SK-N-SH treated with all-trans-retinoic acid at 6 μM for 48 hours (cell line): ENCODE data around the gene UBE2M.

Experiments used
- GLIS3 ChIP-seq: fragments of 250-450 bp; sonication (Bioruptor Pico); IDR thresholded peaks from 2 replicates; pipeline ENCODE4 v1.5.0; 2020; ENCODE audit warnings: mild to moderate bottlenecking, moderate library complexity
- PPARA ChIP-seq: fragments of 250-450 bp; sonication (Bioruptor Pico); IDR thresholded peaks from 2 replicates; pipeline ENCODE4 v1.5.0; 2020; ENCODE audit warnings: mild to moderate bottlenecking, borderline replicate concordance
- TF ChIP-seq, protein P1 (sequence below): fragments of 250-450 bp; sonication (Bioruptor Pico); IDR thresholded peaks from 2 replicates; pipeline ENCODE4 v1.8.0; 2020; ENCODE audit warnings: mild to moderate bottlenecking, moderate library complexity, borderline replicate concordance

DNA sequence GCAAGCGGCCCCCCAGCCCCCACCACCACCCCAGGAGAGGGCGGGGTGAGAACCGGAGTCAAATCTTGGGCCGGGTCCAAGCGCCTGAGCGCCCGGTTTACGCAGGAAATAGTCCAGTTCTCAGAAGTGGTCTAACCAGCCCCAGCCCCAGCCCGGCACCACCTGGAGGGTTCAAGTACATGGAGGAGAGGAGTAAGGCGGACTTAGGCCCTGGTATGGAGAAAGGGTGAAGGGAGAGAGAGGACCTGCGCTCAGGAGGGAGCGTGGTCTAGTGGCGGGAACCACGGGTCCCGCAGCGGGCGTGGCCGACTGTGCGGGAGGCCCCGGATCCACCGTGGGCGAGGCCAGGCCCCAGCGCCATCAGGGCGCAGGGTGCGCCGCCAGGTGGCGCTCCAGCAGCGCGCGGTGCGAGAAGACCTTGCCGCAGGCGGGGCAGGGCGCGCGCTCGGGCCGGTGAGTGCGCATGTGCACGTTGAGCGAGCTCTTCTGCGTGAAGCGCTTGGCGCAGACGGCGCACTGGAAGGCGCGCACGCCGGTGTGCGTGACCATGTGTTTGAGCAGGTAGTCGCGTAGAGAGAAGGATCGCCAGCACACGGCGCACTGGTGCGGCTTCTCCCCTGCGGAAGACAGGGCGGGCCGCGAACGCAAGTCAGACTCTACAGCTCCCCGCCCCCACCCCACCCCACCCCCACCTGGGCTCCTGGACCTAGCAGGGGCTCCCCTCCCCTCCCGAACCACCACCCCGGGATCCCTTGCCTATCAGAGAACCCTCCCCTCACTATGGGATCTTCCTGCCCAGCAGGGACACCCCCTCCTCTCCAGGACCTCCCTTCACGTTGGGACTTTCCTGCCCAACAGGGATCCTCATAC is 44.5 kb downstream of the UBE2M start:
- TF ChIP-seq, protein P1, sequence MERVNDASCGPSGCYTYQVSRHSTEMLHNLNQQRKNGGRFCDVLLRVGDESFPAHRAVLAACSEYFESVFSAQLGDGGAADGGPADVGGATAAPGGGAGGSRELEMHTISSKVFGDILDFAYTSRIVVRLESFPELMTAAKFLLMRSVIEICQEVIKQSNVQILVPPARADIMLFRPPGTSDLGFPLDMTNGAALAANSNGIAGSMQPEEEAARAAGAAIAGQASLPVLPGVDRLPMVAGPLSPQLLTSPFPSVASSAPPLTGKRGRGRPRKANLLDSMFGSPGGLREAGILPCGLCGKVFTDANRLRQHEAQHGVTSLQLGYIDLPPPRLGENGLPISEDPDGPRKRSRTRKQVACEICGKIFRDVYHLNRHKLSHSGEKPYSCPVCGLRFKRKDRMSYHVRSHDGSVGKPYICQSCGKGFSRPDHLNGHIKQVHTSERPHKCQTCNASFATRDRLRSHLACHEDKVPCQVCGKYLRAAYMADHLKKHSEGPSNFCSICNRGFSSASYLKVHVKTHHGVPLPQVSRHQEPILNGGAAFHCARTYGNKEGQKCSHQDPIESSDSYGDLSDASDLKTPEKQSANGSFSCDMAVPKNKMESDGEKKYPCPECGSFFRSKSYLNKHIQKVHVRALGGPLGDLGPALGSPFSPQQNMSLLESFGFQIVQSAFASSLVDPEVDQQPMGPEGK (CRISPR knock-in tag): no peak
- no peak for TF ChIP-seq PPARA (CRISPR knock-in tag)
- no peak for TF ChIP-seq GLIS3 (CRISPR knock-in tag)
